ENCODE measurements around the gene SIRT4.

GRCh38 chr12:120346031-120346430, 43.9 kb downstream of the SIRT4 start:
- TF ChIP-seq CTCF (IDR thresholded peaks at IDR 0.05; ENCODE audit: low read depth, low read length) (no peak), MYC (IDR thresholded peaks at IDR 0.05; ENCODE audit: low read depth, low read length) (no peak), MAX (IDR thresholded peaks at IDR 0.05; ENCODE audit: low read depth, low read length) (no peak), POLR2A (IDR thresholded peaks at IDR 0.05; ENCODE audit: extremely low read depth, insufficient read length) (no peak)
